H1 (cell line): Measurements from ENCODE around the gene EVC2. TPM values are rescaled to one million over a fixed set of nuclear protein-coding genes. Genes with fewer than 3 reads are reported as not detected.

Experiments used
- CTCF ChIA-PET: fragments of 300-600 bp; sonication (Branson Sonifier 250); formaldehyde crosslinking; loops from one replicate; lab custom pipeline; 2021; ENCODE audit not compliant: partially characterized antibody; lab: Charles Lee
- POLR2A ChIA-PET: fragments of 300-600 bp; sonication (Branson Sonifier 250); formaldehyde crosslinking; loops from one replicate; lab custom pipeline; 2021; ENCODE audit warnings: inconsistent platforms; ENCODE audit not compliant: partially characterized antibody; lab: Charles Lee
- DNase-seq, 2 experiments: peaks; one replicate each; pipeline versions ENCODE4 v3.0.0 to v3.0.0-alpha.2; 2010 to 2022; ENCODE audit warnings: low spot score in 2 of 2, low read depth in 1 of 2, mixed read lengths in 1 of 2
- FAIRE-seq: peaks from 2 replicates; lab custom pipeline; 2011; peaks lifted over from hg19 to GRCh38; lab: Jason Lieb, UNC
- H2AFZ ChIP-seq: 2 replicates; pipeline ENCODE4 v1.8.1; 2012; ENCODE audit warnings: low read length, inconsistent platforms
- H2AK5ac ChIP-seq: 2 replicates; pipeline ENCODE4 v1.6.1; 2013; ENCODE audit warnings: low read depth, low read length
- H2BK120ac ChIP-seq: replicated peaks from 2 replicates; pipeline ENCODE3; 2013; ENCODE audit warnings: low read depth, low read length, inconsistent platforms
- H2BK12ac ChIP-seq: 2 replicates; pipeline ENCODE4 v1.6.1; 2013; ENCODE audit warnings: low read depth, low read length
- H2BK15ac ChIP-seq: 2 replicates; pipeline ENCODE4 v1.6.1; 2013; ENCODE audit warnings: low read length
- H2BK20ac ChIP-seq: 2 replicates; pipeline ENCODE4 v1.6.1; 2013; ENCODE audit warnings: low read length
- H2BK5ac ChIP-seq: 2 replicates; pipeline ENCODE4 v1.6.1; 2013; ENCODE audit warnings: low read depth, low read length
- H3K14ac ChIP-seq: 2 replicates; pipeline ENCODE4 v1.6.1; 2013; ENCODE audit warnings: inconsistent platforms; ENCODE audit not compliant: insufficient read length
- H3K18ac ChIP-seq: 2 replicates; pipeline ENCODE4 v1.6.1; 2013; ENCODE audit warnings: low read length; ENCODE audit errors: extremely low read depth
- H3K23ac ChIP-seq: 2 replicates; pipeline ENCODE4 v1.6.1; 2013; ENCODE audit warnings: inconsistent platforms; ENCODE audit not compliant: insufficient read length
- H3K23me2 ChIP-seq: 2 replicates; pipeline ENCODE4 v1.6.1; 2013; ENCODE audit warnings: low read depth, low read length
- H3K27ac ChIP-seq: 2 replicates; pipeline ENCODE4 v1.6.1; 2011; ENCODE audit warnings: low read depth, low read length, inconsistent platforms
- H3K27me3 ChIP-seq, 4 experiments: replicated peaks in 1 of 4; 1 replicate in 1 of 4; 2 replicates in 3 of 4; pipeline versions ENCODE4 v1.6.1 to v1.8.1; 2011 to 2013; ENCODE audit warnings: low read length in 3 of 4, mild to moderate bottlenecking in 3 of 4, inconsistent platforms in 2 of 4, mixed read lengths in 2 of 4, moderate library complexity in 1 of 4; ENCODE audit not compliant: control insufficient read depth in 3 of 4, insufficient read depth in 3 of 4; ENCODE audit errors: extremely low read depth in 1 of 4
- H3K36me3 ChIP-seq, 4 experiments: 2 replicates each; pipeline versions ENCODE4 v1.6.1 to v1.8.1; 2011 to 2013; ENCODE audit warnings: mild to moderate bottlenecking in 4 of 4, low read length in 3 of 4, moderate library complexity in 2 of 4, control low read depth in 1 of 4, inconsistent platforms in 1 of 4; ENCODE audit not compliant: insufficient read depth in 4 of 4, control insufficient read depth in 2 of 4
- H3K4ac ChIP-seq: replicated peaks from 2 replicates; pipeline ENCODE3; 2013; ENCODE audit warnings: low read length, low read depth, mixed read lengths, inconsistent platforms; ENCODE audit not compliant: insufficient read length
- H3K4me1 ChIP-seq, 4 experiments: replicated peaks in 1 of 4; 1 replicate in 1 of 4; 2 replicates in 3 of 4; pipeline versions ENCODE4 v1.6.1 to v1.8.1; 2011 to 2013; ENCODE audit warnings: low read length in 3 of 4, inconsistent platforms in 2 of 4, mixed read lengths in 1 of 4; ENCODE audit not compliant: insufficient read depth in 4 of 4, control insufficient read depth in 3 of 4
- H3K4me2 ChIP-seq, 2 experiments: 2 replicates each; pipeline versions ENCODE4 v1.6.1 to v1.8.1; 2011 to 2013; ENCODE audit warnings: low read depth in 2 of 2, low read length in 2 of 2, control low read depth in 1 of 2, inconsistent platforms in 1 of 2, mild to moderate bottlenecking in 1 of 2; ENCODE audit not compliant: insufficient read depth in 1 of 2
- H3K4me3 ChIP-seq, 4 experiments: fragments of 200-600, 300-600 bp in 1 of 4; sonication (generic), shearing (Covaris generic), sonication (Bioruptor Twin) in 1 of 4; 2 replicates each; pipeline versions ENCODE4 v1.5.1 to v1.8.1; 2011 to 2016; ENCODE audit warnings: low read length in 4 of 4, low read depth in 3 of 4, control low read depth in 2 of 4, inconsistent platforms in 2 of 4, mild to moderate bottlenecking in 2 of 4, mixed read lengths in 1 of 4, moderate library complexity in 1 of 4; ENCODE audit not compliant: insufficient read depth in 2 of 4; ENCODE audit errors: extremely low read depth in 1 of 4
- H3K56ac ChIP-seq: replicated peaks from 2 replicates; pipeline ENCODE3; 2013; ENCODE audit warnings: low read depth, mild to moderate bottlenecking, mixed read lengths, low read length, inconsistent platforms; ENCODE audit not compliant: insufficient read length
- H3K79me1 ChIP-seq: 2 replicates; pipeline ENCODE4 v1.6.1; 2013; ENCODE audit warnings: low read depth, low read length, control low read depth
- H3K79me2 ChIP-seq, 2 experiments: 2 replicates each; pipeline versions ENCODE4 v1.6.1 to v1.8.1; 2012 to 2013; ENCODE audit warnings: low read length in 2 of 2, mild to moderate bottlenecking in 2 of 2, inconsistent platforms in 1 of 2; ENCODE audit not compliant: insufficient read depth in 2 of 2, control insufficient read depth in 1 of 2
- H3K9ac ChIP-seq, 4 experiments: replicated peaks in 1 of 4; 1 replicate in 1 of 4; 2 replicates in 3 of 4; pipeline versions ENCODE4 v1.6.1 to v1.8.1; 2011 to 2013; ENCODE audit warnings: low read depth in 3 of 4, low read length in 3 of 4, control low read depth in 2 of 4, mild to moderate bottlenecking in 2 of 4, moderate library complexity in 2 of 4, inconsistent platforms in 1 of 4; ENCODE audit errors: extremely low read depth in 1 of 4
- H3K9me3 ChIP-seq, 2 experiments: 2 replicates each; pipeline versions ENCODE4 v1.6.1 to v1.8.1; 2012 to 2013; ENCODE audit warnings: mild to moderate bottlenecking in 2 of 2, moderate library complexity in 2 of 2, control low read depth in 1 of 2, inconsistent platforms in 1 of 2, low read depth in 1 of 2, low read length in 1 of 2, mixed read lengths in 1 of 2; ENCODE audit not compliant: insufficient read depth in 2 of 2
- H4K20me1 ChIP-seq, 2 experiments: replicated peaks in 1 of 2; 2 replicates each; pipeline versions ENCODE3 to v1.8.1; 2011 to 2013; ENCODE audit warnings: inconsistent platforms in 2 of 2, low read length in 2 of 2, mild to moderate bottlenecking in 1 of 2; ENCODE audit not compliant: insufficient read depth in 2 of 2, control insufficient read depth in 1 of 2
- H4K5ac ChIP-seq: 2 replicates; pipeline ENCODE4 v1.6.1; 2013; ENCODE audit warnings: low read length, low read depth, mixed read lengths, inconsistent platforms; ENCODE audit not compliant: insufficient read length
- H4K8ac ChIP-seq: 2 replicates; pipeline ENCODE4 v1.8.0; 2013; ENCODE audit warnings: mild to moderate bottlenecking, moderate library complexity, low read length, inconsistent platforms; ENCODE audit not compliant: insufficient read depth; ENCODE audit errors: extremely low read depth
- H4K91ac ChIP-seq: replicated peaks from 2 replicates; pipeline ENCODE3; 2013; ENCODE audit warnings: low read length, mixed read lengths, inconsistent platforms; ENCODE audit not compliant: insufficient read length
- ATF2 ChIP-seq: IDR thresholded peaks from 2 replicates; pipeline ENCODE4 v1.6.1; 2012; ENCODE audit warnings: low read length, inconsistent platforms
- HDAC6 ChIP-seq: IDR thresholded peaks from one replicate; pipeline ENCODE4 v1.7.1; 2012; ENCODE audit warnings: low read depth, mild to moderate bottlenecking, inconsistent platforms, low read length, moderate library complexity
- JUN ChIP-seq: IDR thresholded peaks from 2 replicates; pipeline ENCODE4 v1.6.1; 2011; ENCODE audit warnings: low read depth, mild to moderate bottlenecking, improper control_type of control experiment, low read length
- JUND ChIP-seq: IDR thresholded peaks from 2 replicates; pipeline ENCODE4 v1.6.1; 2011; ENCODE audit warnings: mild to moderate bottlenecking, improper control_type of control experiment, low read length
- NRF1 ChIP-seq: IDR thresholded peaks from 2 replicates; pipeline ENCODE4 v1.6.1; 2011; ENCODE audit warnings: mild to moderate bottlenecking, low read depth, low read length, improper control_type of control experiment
- RXRA ChIP-seq: IDR thresholded peaks from 2 replicates; pipeline ENCODE4 v1.6.1; 2011; ENCODE audit warnings: low read depth, mild to moderate bottlenecking, low read length, moderate library complexity; ENCODE audit not compliant: insufficient read depth
- SIN3A ChIP-seq, 2 experiments: IDR thresholded peaks in 1 of 2; conservative IDR thresholded peaks in 1 of 2; 2 replicates each; pipeline ENCODE4 v1.6.1; 2011 to 2012; ENCODE audit warnings: low read length in 2 of 2, improper control_type of control experiment in 1 of 2, low read depth in 1 of 2, mild to moderate bottlenecking in 1 of 2
- SP1 ChIP-seq: IDR thresholded peaks from 2 replicates; pipeline ENCODE4 v1.6.1; 2011; ENCODE audit warnings: low read depth, low read length
- SP2 ChIP-seq: IDR thresholded peaks from 2 replicates; pipeline ENCODE4 v1.6.1; 2012; ENCODE audit warnings: mild to moderate bottlenecking, low read length, inconsistent platforms
- TAF7 ChIP-seq: optimal IDR thresholded peaks from 2 replicates; pipeline ENCODE3; 2011; ENCODE audit warnings: low read depth, mild to moderate bottlenecking, inconsistent platforms, low read length, moderate library complexity, borderline replicate concordance
- YY1 ChIP-seq: IDR thresholded peaks from 2 replicates; pipeline ENCODE4 v1.6.1; 2011; ENCODE audit warnings: low read depth, mild to moderate bottlenecking, low read length
- WGBS, 2 experiments: shearing (Covaris generic) in 1 of 2; methylation state at CpG; one replicate each; pipeline versions ENCODE4 v1.1.6 to v1.1.7; 2013 to 2015; ENCODE audit warnings: low lambda C conversion rate in 2 of 2, mixed read lengths in 2 of 2, inconsistent platforms in 1 of 2, low coverage in 1 of 2, missing lambda C conversion rate in 1 of 2; ENCODE audit not compliant: insufficient replicate concordance in 2 of 2, insufficient coverage in 1 of 2, insufficient read length in 1 of 2; ENCODE audit errors: extremely low coverage in 1 of 2, missing lambda C conversion rate in 1 of 2; 5-methylcytosine and 5-hydroxymethylcytosine counted together
- polyA plus RNA-seq, 7 experiments: library from polyadenylated mRNA; depleted of rRNA in 3 of 7; stranded (reverse) in 5 of 7; unstranded in 2 of 7; fragments of >200 nt in 5 of 7; fragments of 200-250 nt in 2 of 7; gene quantifications; 1 replicate in 5 of 7; 2 replicates in 1 of 7; 4 replicates in 1 of 7; pipeline versions ENCODE4 v1.2.1 to v1.2.3, GENCODE V29; 2011 to 2013; ENCODE audit warnings: missing spikeins in 2 of 7, mixed read lengths in 2 of 7
- total RNA-seq: library from RNA; stranded (reverse); fragmentation: NEBNext Ultra II Directional; extraction: Animal tissue kit (Norgen Biotek cat#: 25700); gene quantifications from 2 replicates; pipeline ENCODE4 v1.2.1, GENCODE V29; 2021

Gene EVC2
- total and polyA plus RNA-seq, 2 of the 8 experiments (the other 6 are each of a cell fraction or from before 2014, with no cell fraction given), result 0.73 to 5.9 TPM

GRCh38 chr4:5618051-5618960 lies 90.1 kb downstream of the EVC2 start:
- no peaks in the 10 kb centered on the region for H3K4me1 ChIP-seq
- no peaks in the 10 kb centered on the region for H3K27me3 ChIP-seq
- no peak overlapping the region for H3K18ac ChIP-seq
- no peak overlapping the region for H2BK12ac ChIP-seq
- no peak overlapping the region for H4K5ac ChIP-seq
- H4K91ac ChIP-seq, result no peak overlapping the region
- ChIA-PET POLR2A (no interaction called here), CTCF (interaction anchor here (1.0 to 2.8 kb wide), 6 partner anchors 9 to 219 kb away, joined by 3 to 9 read pairs (median 4); no protein-coding TSS in a partner anchor)
- H3K4me2 ChIP-seq, result no peak overlapping the region
- no peak for FAIRE-seq
- H4K8ac ChIP-seq, result no peak overlapping the region
- H3K56ac ChIP-seq, result no peak overlapping the region
- H3K79me2 ChIP-seq, result no peaks in the 10 kb centered on the region
- DNase-seq, result no peak
- H3K23ac ChIP-seq, result no peak overlapping the region
- no peaks in the 10 kb centered on the region for H4K20me1 ChIP-seq
- WGBS, 2 experiments, result 90% methylated on average over 11 of the region's 11 CpGs; no CpG with 5 or more reads in 1 of the 2 experiments
- H2BK15ac ChIP-seq, result no peak overlapping the region
- no peak overlapping the region for H3K9ac ChIP-seq
- no peak overlapping the region for H3K14ac ChIP-seq
- H2AFZ ChIP-seq, result no peak overlapping the region
- peaks cover 0 to 14% (median 2%) of the 10 kb centered on the region in 4 experiments; a peak in 3 of 8 replicates for H3K36me3 ChIP-seq
- H2BK120ac ChIP-seq, result no peak overlapping the region
- no peak overlapping the region for H2AK5ac ChIP-seq
- H3K4ac ChIP-seq, result no peak overlapping the region
- H2BK5ac ChIP-seq, result no peak overlapping the region
- no peaks in the 10 kb centered on the region for H3K23me2 ChIP-seq
- H3K4me3 ChIP-seq, result no peak overlapping the region
- no peaks in the 10 kb centered on the region for H3K79me1 ChIP-seq
- no peak overlapping the region for H2BK20ac ChIP-seq
- H3K27ac ChIP-seq, result no peak overlapping the region
- no peaks in the 10 kb centered on the region for H3K9me3 ChIP-seq
- no peak for TF ChIP-seq HDAC6
- TF ChIP-seq JUN, result no peak
- no peak for TF ChIP-seq JUND
- no peak for TF ChIP-seq TAF7
- TF ChIP-seq SP2, result no peak
- no peak for TF ChIP-seq ATF2
- no peak for TF ChIP-seq RXRA
- TF ChIP-seq YY1, result no peak
- no peak for TF ChIP-seq NRF1
- TF ChIP-seq SIN3A (conservative IDR thresholded peaks at IDR 0.05 in 1 of 2, IDR thresholded peaks at IDR 0.05 in 1 of 2; ENCODE audit: low read depth in 1 of 2, low read length in 2 of 2), result no peak
- no peak for TF ChIP-seq SP1
